Measurements from ENCODE around the gene CDH26. TPM values are rescaled to one million over a fixed set of nuclear protein-coding genes. Genes with fewer than 3 reads are reported as not detected.

The CDH26 gene
- total RNA-seq (2.3 and 3.6 TPM in 2 replicates), polyA plus RNA-seq (1.8 and 3.7 TPM in 2 replicates), polyA minus RNA-seq (0.69 and 2.6 TPM in 2 replicates)
- 1.4 TPM for total RNA-seq (2013)

DNA sequence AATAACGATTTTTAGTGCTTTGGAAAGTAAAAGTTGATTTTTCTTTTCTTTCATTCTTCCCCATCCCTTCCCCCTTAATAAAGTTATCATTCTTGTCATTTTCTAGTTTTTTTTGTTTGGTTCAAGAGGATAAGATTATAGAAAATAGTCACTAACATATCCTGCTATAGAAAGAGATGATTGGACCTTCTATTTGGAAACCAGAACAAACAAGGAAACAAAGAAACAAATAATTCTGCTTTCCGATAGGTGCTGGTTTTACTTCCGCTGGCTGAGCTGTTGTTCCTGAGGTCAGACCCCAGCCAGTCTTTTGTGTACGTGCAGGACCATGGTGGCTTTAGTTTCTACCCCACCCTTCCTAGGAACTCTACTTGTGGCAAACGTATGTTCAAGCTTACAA, at the start of gene CDH26:
TSS of gene CDH26 (plus strand) at position 301 of the 400 bp plus-strand sequence. CDS start 304 bp downstream, outside the sequence.
- no peak within 1 kb of the TSS for H3K4me2 ChIP-seq (replicated peaks; ENCODE audit: low read depth, low read length, poor library complexity, severe bottlenecking)
- ATAC-seq (ENCODE audit: low read depth): no peak
- no peaks in the 10 kb centered on the region for H3K79me2 ChIP-seq (ENCODE audit: control insufficient read depth, insufficient read depth, low read length)
- Mint-ChIP-seq H3K4me1 (no peaks in the 10 kb centered on the region), H3K9me3 (ENCODE audit: insufficient read depth) (no peaks in the 10 kb centered on the region), H3K4me3 (no peak within 1 kb of the TSS), H3K27ac (no peak within 1 kb of the TSS), H3K27me3 (no peaks in the 10 kb centered on the region)
- ChIA-PET CTCF (interaction anchor here (1.0 to 1.3 kb wide), 3 partner anchors 9 to 24 kb away, joined by 3 to 4 read pairs (median 4); no protein-coding TSS in a partner anchor), POLR2A (no interaction called here)
- intact Hi-C loops (cut with micrococcal nuclease): no loop called here
- no peak within 1 kb of the TSS for H3K9ac ChIP-seq (ENCODE audit: low read length)
- H3K4me3 ChIP-seq (ENCODE audit: control extremely low read depth in 1 of 5, extremely low read depth in 1 of 5, insufficient read depth in 1 of 5, low read depth in 2 of 5, low read length in 4 of 5): no peak within 1 kb of the TSS
- H3K9me3 ChIP-seq (ENCODE audit: control extremely low read depth in 1 of 3, control insufficient read depth in 2 of 3, insufficient read depth in 1 of 3, low read length in 2 of 3): no peaks in the 10 kb centered on the region
- no peaks in the 10 kb centered on the region for H3K4me1 ChIP-seq (ENCODE audit: control insufficient read depth in 2 of 2, insufficient read depth in 2 of 2, low read length in 2 of 2)
- no peak for TF ChIP-seq EZH2 (IDR thresholded peaks at IDR 0.05; ENCODE audit: borderline replicate concordance, insufficient read depth, low read depth, low read length, poor library complexity, severe bottlenecking)
- TF ChIP-seq, protein P1, sequence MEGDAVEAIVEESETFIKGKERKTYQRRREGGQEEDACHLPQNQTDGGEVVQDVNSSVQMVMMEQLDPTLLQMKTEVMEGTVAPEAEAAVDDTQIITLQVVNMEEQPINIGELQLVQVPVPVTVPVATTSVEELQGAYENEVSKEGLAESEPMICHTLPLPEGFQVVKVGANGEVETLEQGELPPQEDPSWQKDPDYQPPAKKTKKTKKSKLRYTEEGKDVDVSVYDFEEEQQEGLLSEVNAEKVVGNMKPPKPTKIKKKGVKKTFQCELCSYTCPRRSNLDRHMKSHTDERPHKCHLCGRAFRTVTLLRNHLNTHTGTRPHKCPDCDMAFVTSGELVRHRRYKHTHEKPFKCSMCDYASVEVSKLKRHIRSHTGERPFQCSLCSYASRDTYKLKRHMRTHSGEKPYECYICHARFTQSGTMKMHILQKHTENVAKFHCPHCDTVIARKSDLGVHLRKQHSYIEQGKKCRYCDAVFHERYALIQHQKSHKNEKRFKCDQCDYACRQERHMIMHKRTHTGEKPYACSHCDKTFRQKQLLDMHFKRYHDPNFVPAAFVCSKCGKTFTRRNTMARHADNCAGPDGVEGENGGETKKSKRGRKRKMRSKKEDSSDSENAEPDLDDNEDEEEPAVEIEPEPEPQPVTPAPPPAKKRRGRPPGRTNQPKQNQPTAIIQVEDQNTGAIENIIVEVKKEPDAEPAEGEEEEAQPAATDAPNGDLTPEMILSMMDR (IDR thresholded peaks at IDR 0.05): no peak
- H2AFZ ChIP-seq (ENCODE audit: insufficient read depth, low read depth, low read length, poor library complexity, severe bottlenecking): no peak within 1 kb of the TSS
- WGBS (ENCODE audit: insufficient coverage): 100% methylated on average over 1 of the region's 5 CpGs
- no peak within 1 kb of the TSS for H3K27ac ChIP-seq (ENCODE audit: low read length in 2 of 2)
- no peaks in the 10 kb centered on the region for H3K36me3 ChIP-seq (replicated peaks in 1 of 2; ENCODE audit: control extremely low read depth in 1 of 2, control insufficient read depth in 1 of 2, extremely low read depth in 1 of 2, insufficient read depth in 2 of 2, low read length in 1 of 2)
- H4K20me1 ChIP-seq (ENCODE audit: control insufficient read depth, insufficient read depth, low read length, poor library complexity, severe bottlenecking): no peaks in the 10 kb centered on the region
- no peaks in the 10 kb centered on the region for H3K27me3 ChIP-seq (replicated peaks in 1 of 4; ENCODE audit: control extremely low read depth in 1 of 4, control insufficient read depth in 3 of 4, insufficient read depth in 4 of 4, low read length in 3 of 4)
- no peak for DNase-seq

DNA sequence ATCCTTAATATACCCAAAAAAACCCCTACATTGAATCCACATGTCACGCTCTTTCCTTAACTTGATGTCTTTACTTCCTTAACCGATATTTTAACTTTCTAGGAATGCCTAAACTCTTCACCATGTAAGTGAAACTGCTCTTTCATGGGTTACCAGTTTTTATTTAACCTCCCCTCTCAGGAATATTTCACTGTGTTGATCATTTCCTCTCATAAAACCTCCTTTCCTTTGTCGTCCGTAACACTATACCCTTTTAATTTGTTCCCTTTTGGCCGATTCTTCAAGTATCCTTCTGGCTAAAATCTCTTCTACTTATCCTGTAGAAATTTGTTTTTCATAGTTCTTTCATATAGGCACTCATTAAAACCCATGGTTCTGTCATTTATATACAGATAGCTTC, 49.4 kb upstream of the CDH26 start:
- no peak for TF ChIP-seq EZH2 (IDR thresholded peaks at IDR 0.05; ENCODE audit: borderline replicate concordance, insufficient read depth, low read depth, low read length, poor library complexity, severe bottlenecking)
- TF ChIP-seq, protein P1 (IDR thresholded peaks at IDR 0.05): no peak
- ATAC-seq (ENCODE audit: low read depth): no peak
- Histone ChIP-seq H3K4me1 (ENCODE audit: control insufficient read depth in 2 of 2, insufficient read depth in 2 of 2, low read length in 2 of 2) (no peaks in the 10 kb centered on the region), H3K9me3 (ENCODE audit: control extremely low read depth in 1 of 3, control insufficient read depth in 2 of 3, insufficient read depth in 1 of 3, low read length in 2 of 3) (no peaks in the 10 kb centered on the region), H3K9ac (ENCODE audit: low read length) (no peak overlapping the region), H3K4me2 (replicated peaks; ENCODE audit: low read depth, low read length, poor library complexity, severe bottlenecking) (no peak overlapping the region), H3K36me3 (replicated peaks in 1 of 2; ENCODE audit: control extremely low read depth in 1 of 2, control insufficient read depth in 1 of 2, extremely low read depth in 1 of 2, insufficient read depth in 2 of 2, low read length in 1 of 2) (no peaks in the 10 kb centered on the region), H3K4me3 (ENCODE audit: control extremely low read depth in 1 of 5, extremely low read depth in 1 of 5, insufficient read depth in 1 of 5, low read depth in 2 of 5, low read length in 4 of 5) (no peak overlapping the region), H3K27me3 (replicated peaks in 1 of 4; ENCODE audit: control extremely low read depth in 1 of 4, control insufficient read depth in 3 of 4, insufficient read depth in 4 of 4, low read length in 3 of 4) (peaks cover 0 to 3% (median 0%) of the 10 kb centered on the region in 4 experiments), H3K79me2 (ENCODE audit: control insufficient read depth, insufficient read depth, low read length) (no peaks in the 10 kb centered on the region), H4K20me1 (ENCODE audit: control insufficient read depth, insufficient read depth, low read length, poor library complexity, severe bottlenecking) (no peaks in the 10 kb centered on the region), H3K27ac (ENCODE audit: low read length in 2 of 2) (no peak overlapping the region), H2AFZ (ENCODE audit: insufficient read depth, low read depth, low read length, poor library complexity, severe bottlenecking) (no peak overlapping the region)
- Mint-ChIP-seq H3K9me3 (ENCODE audit: insufficient read depth) (no peaks in the 10 kb centered on the region), H3K27ac (no peak overlapping the region), H3K4me3 (no peak overlapping the region), H3K27me3 (peaks cover 7% of the 10 kb centered on the region), H3K4me1 (peaks cover 4% of the 10 kb centered on the region)
- ChIA-PET POLR2A (no interaction called here), CTCF (no interaction called here)
- DNase-seq: no peak
- 91% methylated on average over 5 of the region's 5 CpGs for WGBS (ENCODE audit: insufficient coverage)
- intact Hi-C loops (cut with micrococcal nuclease): no loop called here

Measured in B cell (primary cell).